Kidney epithelial cell (primary cell): ENCODE measurements around the gene NELL2. TPM values are rescaled to one million over a fixed set of nuclear protein-coding genes. Genes with fewer than 3 reads are reported as not detected.

Experiments used
- DNase-seq: peaks from one replicate; pipeline ENCODE4 v3.0.0-alpha.2; 2010; ENCODE audit warnings: low read depth
- H3K27me3 ChIP-seq: 2 replicates; pipeline ENCODE4 v1.6.0; 2011; ENCODE audit warnings: low read length; ENCODE audit not compliant: control insufficient read depth, insufficient read depth
- H3K36me3 ChIP-seq: 2 replicates; pipeline ENCODE4 v1.5.1; 2011; ENCODE audit warnings: low read length; ENCODE audit not compliant: control insufficient read depth, insufficient read depth
- H3K4me3 ChIP-seq: 2 replicates; pipeline ENCODE4 v1.5.1; 2011; ENCODE audit warnings: low read depth, mild to moderate bottlenecking, control low read depth, low read length
- CTCF ChIP-seq: IDR thresholded peaks from 2 replicates; pipeline ENCODE4 v1.5.1; 2011; ENCODE audit warnings: mild to moderate bottlenecking, moderate library complexity, low read length, control low read depth, inconsistent platforms; ENCODE audit not compliant: insufficient read depth, poor library complexity, severe bottlenecking
- total RNA-seq: library from RNA; depleted of rRNA; stranded (reverse); fragments of >200 nt; gene quantifications from 2 replicates; pipeline ENCODE4 v1.2.3, GENCODE V29; 2015

Gene NELL2
- total RNA-seq, 1 donor from 2014 or later: 3.5 TPM

- no peak for DNase-seq
- Histone ChIP-seq H3K36me3 (no peaks in the 10 kb centered on the region), H3K4me3 (no peak overlapping the region), H3K27me3 (no peaks in the 10 kb centered on the region)
- TF ChIP-seq CTCF: no peak
These were observed 311.0 kb downstream of the NELL2 start for GRCh38 chr12:44565163-44565562.

- Histone ChIP-seq H3K4me3 (no peak overlapping the region), H3K27me3 (no peaks in the 10 kb centered on the region), H3K36me3 (no peaks in the 10 kb centered on the region)
- DNase-seq: no peak
- TF ChIP-seq CTCF: no peak
These were observed 312.6 kb downstream of the NELL2 start for GRCh38 chr12:44563486-44563885.

GRCh38 chr12:44558340-44559100 is 317.6 kb downstream of the NELL2 start:
- Histone ChIP-seq H3K4me3 (no peak overlapping the region), H3K36me3 (no peaks in the 10 kb centered on the region), H3K27me3 (no peaks in the 10 kb centered on the region)
- TF ChIP-seq CTCF: no peak
- no peak for DNase-seq

GRCh38 chr12:44555454-44555853 is 320.7 kb downstream of the NELL2 start:
- TF ChIP-seq CTCF: no peak
- no peak for DNase-seq
- H3K4me3 ChIP-seq: no peak overlapping the region
- no peaks in the 10 kb centered on the region for H3K27me3 ChIP-seq
- H3K36me3 ChIP-seq: no peaks in the 10 kb centered on the region

- Histone ChIP-seq H3K4me3 (no peak overlapping the region), H3K36me3 (no peaks in the 10 kb centered on the region), H3K27me3 (no peaks in the 10 kb centered on the region)
- DNase-seq: no peak
- TF ChIP-seq CTCF: no peak
These were observed 324.5 kb downstream of the NELL2 start for GRCh38 chr12:44551631-44552030.

- Histone ChIP-seq H3K27me3 (no peaks in the 10 kb centered on the region), H3K36me3 (no peaks in the 10 kb centered on the region)
- no peak for TF ChIP-seq CTCF
These were observed 325.7 kb downstream of the NELL2 start for GRCh38 chr12:44550377-44550776.

More at GRCh38 chr12:44550377-44550776, 325.7 kb downstream of the NELL2 start:
- DNase-seq: no peak
- H3K4me3 ChIP-seq: no peak overlapping the region
